ENCODE data around the gene PHLDB2. TPM values are rescaled to one million over a fixed set of nuclear protein-coding genes. Genes with fewer than 3 reads are reported as not detected.
A peak's percentile ranks its signal among the peaks of the same experiment; 100 is the strongest.

PHLDB2 gene
- total and polyA plus RNA-seq, 2 donors (not counting 1 experiment from before 2014, with no cell fraction given), result 33.8 to 47.9 TPM

DNA sequence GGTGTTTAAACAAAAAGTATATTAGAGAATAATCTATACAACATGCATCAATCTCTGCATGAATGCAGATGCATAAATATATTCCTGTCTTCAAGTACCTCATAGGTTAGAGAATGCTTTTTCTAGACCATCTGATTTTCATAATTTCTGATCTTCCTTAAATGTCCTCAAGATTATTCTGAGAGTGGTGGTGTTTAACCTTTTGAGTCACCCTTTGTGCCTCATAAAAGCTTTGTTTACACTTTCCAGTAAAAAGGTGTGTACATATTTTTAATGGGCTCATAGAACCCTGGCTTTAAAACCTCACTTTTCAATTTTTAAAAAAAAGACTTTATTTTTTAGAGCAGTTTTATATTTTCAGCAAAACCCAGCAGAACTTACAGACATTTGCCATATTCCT is 78.8 kb downstream of the PHLDB2 start:
- H3K27me3 ChIP-seq (ENCODE audit: control insufficient read depth, insufficient read depth, low read length), result no peaks in the 10 kb centered on the region
- TF ChIP-seq, protein P1, sequence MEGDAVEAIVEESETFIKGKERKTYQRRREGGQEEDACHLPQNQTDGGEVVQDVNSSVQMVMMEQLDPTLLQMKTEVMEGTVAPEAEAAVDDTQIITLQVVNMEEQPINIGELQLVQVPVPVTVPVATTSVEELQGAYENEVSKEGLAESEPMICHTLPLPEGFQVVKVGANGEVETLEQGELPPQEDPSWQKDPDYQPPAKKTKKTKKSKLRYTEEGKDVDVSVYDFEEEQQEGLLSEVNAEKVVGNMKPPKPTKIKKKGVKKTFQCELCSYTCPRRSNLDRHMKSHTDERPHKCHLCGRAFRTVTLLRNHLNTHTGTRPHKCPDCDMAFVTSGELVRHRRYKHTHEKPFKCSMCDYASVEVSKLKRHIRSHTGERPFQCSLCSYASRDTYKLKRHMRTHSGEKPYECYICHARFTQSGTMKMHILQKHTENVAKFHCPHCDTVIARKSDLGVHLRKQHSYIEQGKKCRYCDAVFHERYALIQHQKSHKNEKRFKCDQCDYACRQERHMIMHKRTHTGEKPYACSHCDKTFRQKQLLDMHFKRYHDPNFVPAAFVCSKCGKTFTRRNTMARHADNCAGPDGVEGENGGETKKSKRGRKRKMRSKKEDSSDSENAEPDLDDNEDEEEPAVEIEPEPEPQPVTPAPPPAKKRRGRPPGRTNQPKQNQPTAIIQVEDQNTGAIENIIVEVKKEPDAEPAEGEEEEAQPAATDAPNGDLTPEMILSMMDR (conservative IDR thresholded peaks at IDR 0.05 in 1 of 2, IDR thresholded peaks at IDR 0.05 in 1 of 2; ENCODE audit: low read depth in 1 of 2, low read length in 2 of 2), result no peak
- no peak for TF ChIP-seq EZH2 (IDR thresholded peaks at IDR 0.05; ENCODE audit: low read length, missing control alignments)
- no peak overlapping the region for H2AFZ ChIP-seq (ENCODE audit: low read length)
- H3K27ac ChIP-seq (ENCODE audit: insufficient read depth, low read length), result no peak overlapping the region
- H3K36me3 ChIP-seq (ENCODE audit: control insufficient read depth, insufficient read depth, low read length), result peaks cover 3% of the 10 kb centered on the region
- no peaks in the 10 kb centered on the region for H3K79me2 ChIP-seq (ENCODE audit: control insufficient read depth, insufficient read depth, low read length)
- no peaks in the 10 kb centered on the region for H4K20me1 ChIP-seq (ENCODE audit: control insufficient read depth, extremely low read depth, insufficient read depth, low read length)
- H3K4me1 ChIP-seq (ENCODE audit: control insufficient read depth, extremely low read depth, insufficient read depth, low read length), result peaks cover 14% of the 10 kb centered on the region
- no peak overlapping the region for H3K4me3 ChIP-seq (replicated peaks in 1 of 4; ENCODE audit: control extremely low read depth in 1 of 4, insufficient read depth in 1 of 4, low read depth in 3 of 4, low read length in 4 of 4)
- H3K9me3 ChIP-seq (ENCODE audit: control insufficient read depth, insufficient read depth, low read depth, low read length), result no peaks in the 10 kb centered on the region
- H3K9ac ChIP-seq (ENCODE audit: insufficient read depth, low read length), result no peak overlapping the region
- no peak for DNase-seq (ENCODE audit: low read depth in 2 of 2)
- H3K4me2 ChIP-seq (ENCODE audit: extremely low read depth, insufficient read depth, low read length), result no peak overlapping the region

DNA sequence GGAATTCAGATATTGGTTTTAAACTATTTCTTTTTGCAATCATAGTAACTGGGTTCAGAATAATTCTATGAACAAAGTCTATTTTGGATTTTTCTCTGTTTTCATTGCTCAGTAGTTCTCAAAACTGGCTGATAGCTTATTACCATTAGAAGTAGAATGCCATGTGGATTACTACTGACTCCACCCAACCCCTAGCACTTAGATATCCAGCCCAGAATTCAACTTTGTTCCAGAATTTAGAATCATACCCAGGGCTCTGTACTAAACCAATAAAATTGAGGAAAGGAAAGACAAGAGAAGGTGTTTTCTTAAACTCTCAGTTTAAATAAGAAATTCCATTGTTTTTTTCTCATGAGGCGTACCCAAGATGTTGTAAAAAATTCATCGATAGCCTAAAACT is 80.8 kb downstream of the PHLDB2 start:
- no peak overlapping the region for H3K9ac ChIP-seq (ENCODE audit: insufficient read depth, low read length)
- TF ChIP-seq EZH2 (IDR thresholded peaks at IDR 0.05; ENCODE audit: low read length, missing control alignments), result no peak
- TF ChIP-seq, protein P1 (conservative IDR thresholded peaks at IDR 0.05 in 1 of 2, IDR thresholded peaks at IDR 0.05 in 1 of 2; ENCODE audit: low read depth in 1 of 2, low read length in 2 of 2), result no peak
- no peaks in the 10 kb centered on the region for H4K20me1 ChIP-seq (ENCODE audit: control insufficient read depth, extremely low read depth, insufficient read depth, low read length)
- H3K4me3 ChIP-seq (replicated peaks in 1 of 4; ENCODE audit: control extremely low read depth in 1 of 4, insufficient read depth in 1 of 4, low read depth in 3 of 4, low read length in 4 of 4), result no peak overlapping the region
- no peak for DNase-seq (ENCODE audit: low read depth in 2 of 2)
- H3K4me2 ChIP-seq (ENCODE audit: extremely low read depth, insufficient read depth, low read length), result no peak overlapping the region
- no peaks in the 10 kb centered on the region for H3K79me2 ChIP-seq (ENCODE audit: control insufficient read depth, insufficient read depth, low read length)
- H3K4me1 ChIP-seq (ENCODE audit: control insufficient read depth, extremely low read depth, insufficient read depth, low read length), result peaks cover 14% of the 10 kb centered on the region
- H3K27me3 ChIP-seq (ENCODE audit: control insufficient read depth, insufficient read depth, low read length), result no peaks in the 10 kb centered on the region
- H3K36me3 ChIP-seq (ENCODE audit: control insufficient read depth, insufficient read depth, low read length), result peaks cover 3% of the 10 kb centered on the region
- H3K9me3 ChIP-seq (ENCODE audit: control insufficient read depth, insufficient read depth, low read depth, low read length), result no peaks in the 10 kb centered on the region
- H2AFZ ChIP-seq (ENCODE audit: low read length), result no peak overlapping the region
- no peak overlapping the region for H3K27ac ChIP-seq (ENCODE audit: insufficient read depth, low read length)

DNA sequence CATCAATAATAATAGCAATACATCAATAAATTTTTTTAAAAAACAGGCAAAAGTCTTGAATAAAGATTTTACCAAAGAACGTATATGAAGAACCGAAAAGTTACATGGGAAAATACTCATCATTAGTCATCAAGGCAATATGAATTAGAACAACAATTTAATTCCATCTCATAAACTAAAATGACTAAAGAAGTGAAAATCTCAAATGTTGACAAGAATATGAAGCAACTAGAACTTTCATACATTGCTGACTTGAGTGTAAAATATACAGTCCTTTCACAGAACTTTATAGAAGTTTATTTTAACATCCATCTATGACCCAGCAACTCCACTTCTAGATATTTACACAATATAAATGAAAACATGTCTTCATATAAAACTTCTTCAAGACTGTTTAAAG is 84.5 kb downstream of the PHLDB2 start:
- H4K20me1 ChIP-seq (ENCODE audit: control insufficient read depth, extremely low read depth, insufficient read depth, low read length), result no peaks in the 10 kb centered on the region
- peak in 1 of 2 donors; percentile 20 for DNase-seq (ENCODE audit: low read depth in 2 of 2)
- peaks cover 3% of the 10 kb centered on the region for H3K36me3 ChIP-seq (ENCODE audit: control insufficient read depth, insufficient read depth, low read length)
- H3K9ac ChIP-seq (ENCODE audit: insufficient read depth, low read length), result no peak overlapping the region
- no peaks in the 10 kb centered on the region for H3K27me3 ChIP-seq (ENCODE audit: control insufficient read depth, insufficient read depth, low read length)
- H3K4me3 ChIP-seq (replicated peaks in 1 of 4; ENCODE audit: control extremely low read depth in 1 of 4, insufficient read depth in 1 of 4, low read depth in 3 of 4, low read length in 4 of 4), result no peak overlapping the region
- no peaks in the 10 kb centered on the region for H3K9me3 ChIP-seq (ENCODE audit: control insufficient read depth, insufficient read depth, low read depth, low read length)
- H2AFZ ChIP-seq (ENCODE audit: low read length), result no peak overlapping the region
- no peaks in the 10 kb centered on the region for H3K4me1 ChIP-seq (ENCODE audit: control insufficient read depth, extremely low read depth, insufficient read depth, low read length)
- H3K4me2 ChIP-seq (ENCODE audit: extremely low read depth, insufficient read depth, low read length), result no peak overlapping the region
- no peaks in the 10 kb centered on the region for H3K79me2 ChIP-seq (ENCODE audit: control insufficient read depth, insufficient read depth, low read length)
- H3K27ac ChIP-seq (ENCODE audit: insufficient read depth, low read length), result no peak overlapping the region
- no peak for TF ChIP-seq EZH2 (IDR thresholded peaks at IDR 0.05; ENCODE audit: low read length, missing control alignments)
- TF ChIP-seq, protein P1 (conservative IDR thresholded peaks at IDR 0.05 in 1 of 2, IDR thresholded peaks at IDR 0.05 in 1 of 2; ENCODE audit: low read depth in 1 of 2, low read length in 2 of 2), result no peak
